NCI-H774 (cell line): ENCODE measurements around the gene LETM1.

Source experiments
- DNase-seq: peaks from one replicate; lab custom pipeline; 2025; lab: John Stamatoyannopoulos, UW

The LETM1 gene

GRCh38 chr4:1806596-1807331, 49.2 kb downstream of the LETM1 start:
- no peak for DNase-seq

- no peak for DNase-seq
Observed at GRCh38 chr4:1806223-1806564, 49.8 kb downstream of the LETM1 start.

DNA sequence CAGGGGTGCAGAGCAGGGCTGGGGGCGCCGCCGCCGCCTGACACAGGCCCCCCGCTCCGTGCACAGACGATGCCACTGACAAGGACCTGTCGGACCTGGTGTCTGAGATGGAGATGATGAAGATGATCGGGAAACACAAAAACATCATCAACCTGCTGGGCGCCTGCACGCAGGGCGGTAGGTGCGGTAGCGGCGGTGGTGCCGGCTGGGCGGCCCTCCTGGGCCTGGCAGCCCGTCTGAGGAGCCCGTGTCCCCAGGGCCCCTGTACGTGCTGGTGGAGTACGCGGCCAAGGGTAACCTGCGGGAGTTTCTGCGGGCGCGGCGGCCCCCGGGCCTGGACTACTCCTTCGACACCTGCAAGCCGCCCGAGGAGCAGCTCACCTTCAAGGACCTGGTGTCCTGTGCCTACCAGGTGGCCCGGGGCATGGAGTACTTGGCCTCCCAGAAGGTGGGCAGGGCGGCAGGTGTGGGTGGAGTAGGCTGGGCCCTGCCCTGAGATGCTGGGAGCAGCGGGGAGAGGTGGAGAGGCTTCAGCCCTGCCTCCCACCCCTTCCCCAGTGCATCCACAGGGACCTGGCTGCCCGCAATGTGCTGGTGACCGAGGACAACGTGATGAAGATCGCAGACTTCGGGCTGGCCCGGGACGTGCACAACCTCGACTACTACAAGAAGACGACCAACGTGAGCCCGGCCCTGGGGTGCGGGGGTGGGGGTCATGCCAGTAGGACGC, 50.3 kb downstream of the LETM1 start:
- no peak for DNase-seq

DNA sequence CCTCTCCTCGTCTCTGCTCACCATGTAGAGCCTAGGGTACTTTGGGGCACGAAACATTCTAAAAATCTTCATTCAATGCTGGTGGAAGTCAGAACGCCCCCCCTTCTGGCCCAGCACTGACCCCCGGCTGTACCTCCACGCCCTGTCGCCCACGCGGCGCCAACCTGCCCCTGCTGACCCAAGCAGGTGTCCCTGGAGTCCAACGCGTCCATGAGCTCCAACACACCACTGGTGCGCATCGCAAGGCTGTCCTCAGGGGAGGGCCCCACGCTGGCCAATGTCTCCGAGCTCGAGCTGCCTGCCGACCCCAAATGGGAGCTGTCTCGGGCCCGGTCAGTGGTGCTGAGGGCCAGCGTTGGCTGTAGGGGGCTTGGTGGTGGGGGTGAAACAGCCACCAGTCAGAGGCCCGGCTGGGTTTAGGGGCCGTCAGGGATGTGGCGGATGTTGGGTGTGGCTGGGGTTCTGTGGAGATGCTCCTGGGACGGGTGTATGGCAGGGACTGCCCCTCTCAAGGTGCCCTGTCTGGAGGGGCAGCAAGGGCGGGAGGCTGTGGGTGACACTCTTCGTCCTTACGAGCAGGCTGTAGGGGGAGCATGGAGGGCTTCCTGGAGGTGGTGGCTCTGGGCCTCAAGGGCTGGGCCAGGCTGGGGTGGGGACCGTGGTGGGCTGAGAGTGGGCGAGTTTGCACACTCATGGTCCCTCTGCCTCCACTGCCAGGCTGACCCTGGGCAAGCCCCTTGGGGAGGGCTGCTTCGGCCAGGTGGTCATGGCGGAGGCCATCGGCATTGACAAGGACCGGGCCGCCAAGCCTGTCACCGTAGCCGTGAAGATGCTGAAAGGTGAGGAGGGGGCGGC, 51.1 kb downstream of the LETM1 start:
- DNase-seq, result no peak

DNA sequence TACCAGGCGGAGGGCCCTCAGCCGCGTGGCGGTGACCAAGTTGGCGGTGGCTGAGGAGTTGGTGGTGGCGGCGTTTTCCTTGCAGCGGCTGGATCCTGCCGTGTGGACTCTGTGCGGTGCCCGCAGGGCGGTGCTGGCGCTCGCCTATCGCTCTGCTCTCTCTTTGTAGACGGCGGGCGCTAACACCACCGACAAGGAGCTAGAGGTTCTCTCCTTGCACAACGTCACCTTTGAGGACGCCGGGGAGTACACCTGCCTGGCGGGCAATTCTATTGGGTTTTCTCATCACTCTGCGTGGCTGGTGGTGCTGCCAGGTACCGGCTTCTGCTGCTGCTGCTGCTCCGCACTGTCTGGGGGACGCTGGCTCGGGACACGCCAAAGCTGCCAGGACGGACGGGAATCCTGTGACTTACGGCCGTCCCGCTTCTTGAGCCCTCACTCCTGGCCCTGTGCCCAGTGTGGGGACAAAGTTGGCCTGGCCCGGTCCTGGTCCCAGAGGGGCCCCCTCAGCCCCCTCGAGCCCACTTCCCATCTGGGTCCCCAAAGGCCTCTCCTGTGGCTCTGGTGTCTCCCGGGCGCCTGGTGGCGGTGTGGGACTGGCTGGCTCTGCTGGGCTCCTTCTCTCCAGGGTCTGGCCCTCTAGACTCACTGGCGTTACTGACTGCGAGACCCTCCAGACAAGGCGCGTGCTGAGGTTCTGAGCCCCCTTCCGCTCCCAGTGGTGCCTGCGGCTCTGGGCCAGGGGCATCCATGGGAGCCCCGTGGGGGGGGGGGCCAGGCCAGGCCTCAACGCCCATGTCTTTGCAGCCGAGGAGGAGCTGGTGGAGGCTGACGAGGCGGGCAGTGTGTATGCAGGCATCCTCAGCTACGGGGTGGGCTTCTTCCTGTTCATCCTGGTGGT, 52.2 kb downstream of the LETM1 start:
- no peak for DNase-seq

DNA sequence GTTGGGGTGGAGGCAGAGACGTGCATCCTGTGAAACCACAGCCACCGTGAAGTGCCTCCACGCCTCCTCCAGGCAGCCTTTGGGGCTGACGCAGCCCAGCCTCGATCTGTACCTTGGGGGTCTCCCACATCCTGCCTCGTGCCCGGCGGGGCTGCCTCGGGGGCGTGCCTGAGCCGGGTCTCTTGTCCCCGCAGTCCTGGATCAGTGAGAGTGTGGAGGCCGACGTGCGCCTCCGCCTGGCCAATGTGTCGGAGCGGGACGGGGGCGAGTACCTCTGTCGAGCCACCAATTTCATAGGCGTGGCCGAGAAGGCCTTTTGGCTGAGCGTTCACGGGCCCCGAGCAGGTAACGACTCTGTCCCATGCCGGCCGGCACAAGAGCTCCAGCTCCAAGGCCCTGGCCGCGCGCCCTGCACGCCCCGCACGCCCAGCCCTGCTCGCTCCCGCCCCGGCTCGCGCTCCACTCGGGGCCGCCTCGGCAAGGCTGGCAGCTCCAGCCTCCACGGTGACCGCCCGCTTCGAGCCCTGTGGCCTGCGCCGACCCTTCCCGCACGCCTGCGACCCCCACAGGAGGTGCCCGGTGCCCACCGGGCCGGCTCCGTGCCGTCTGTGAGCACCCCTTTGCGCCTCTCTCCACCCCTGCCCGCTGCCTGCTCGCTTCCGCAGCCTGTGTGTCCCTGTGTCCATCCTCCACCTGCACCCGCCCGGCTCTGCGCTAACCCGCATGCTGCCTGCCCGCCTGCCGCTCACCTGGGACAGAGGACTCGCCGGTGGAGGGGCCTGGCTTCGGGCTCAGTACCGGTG, 53.0 kb downstream of the LETM1 start:
- DNase-seq, result no peak

- DNase-seq, result no peak
Observed at GRCh38 chr4:1802151-1802715, 53.7 kb downstream of the LETM1 start.

DNA sequence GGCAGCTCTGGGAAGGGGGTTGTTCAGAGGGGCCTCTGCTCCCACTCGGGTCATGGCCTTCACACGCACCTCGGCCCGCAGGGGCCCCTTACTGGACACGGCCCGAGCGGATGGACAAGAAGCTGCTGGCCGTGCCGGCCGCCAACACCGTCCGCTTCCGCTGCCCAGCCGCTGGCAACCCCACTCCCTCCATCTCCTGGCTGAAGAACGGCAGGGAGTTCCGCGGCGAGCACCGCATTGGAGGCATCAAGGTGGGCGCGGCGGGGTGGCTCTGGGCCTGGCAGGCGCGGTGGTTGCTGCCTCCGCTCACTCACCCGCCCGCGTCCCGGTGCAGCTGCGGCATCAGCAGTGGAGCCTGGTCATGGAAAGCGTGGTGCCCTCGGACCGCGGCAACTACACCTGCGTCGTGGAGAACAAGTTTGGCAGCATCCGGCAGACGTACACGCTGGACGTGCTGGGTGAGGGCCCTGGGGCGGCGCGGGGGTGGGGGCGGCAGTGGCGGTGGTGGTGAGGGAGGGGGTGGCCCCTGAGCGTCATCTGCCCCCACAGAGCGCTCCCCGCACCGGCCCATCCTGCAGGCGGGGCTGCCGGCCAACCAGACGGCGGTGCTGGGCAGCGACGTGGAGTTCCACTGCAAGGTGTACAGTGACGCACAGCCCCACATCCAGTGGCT, 54.5 kb downstream of the LETM1 start:
- DNase-seq, result no peak

DNA sequence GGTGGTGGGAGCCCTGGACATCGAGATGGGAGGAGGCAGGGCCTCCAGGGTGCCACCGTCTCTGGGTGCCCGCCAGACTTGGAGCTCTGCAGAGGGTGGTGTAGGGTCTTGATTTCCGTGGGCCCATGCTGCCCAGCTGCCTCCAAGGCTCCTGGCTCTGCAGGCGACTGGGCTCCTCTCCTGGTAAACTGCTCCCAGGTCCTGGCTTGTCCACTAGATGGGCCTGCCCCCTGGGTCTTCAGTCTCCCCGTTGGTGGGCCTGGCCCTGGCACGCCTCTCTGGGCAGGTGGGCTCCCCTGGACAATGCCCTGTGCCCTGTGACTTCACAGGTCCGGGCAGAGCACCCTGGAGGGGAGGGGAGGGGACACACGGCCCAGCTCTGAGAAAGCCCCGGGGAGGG, 55.2 kb downstream of the LETM1 start:
- no peak for DNase-seq

GRCh38 chr4:1799387-1800375, 56.3 kb downstream of the LETM1 start:
- no peak for DNase-seq

DNA sequence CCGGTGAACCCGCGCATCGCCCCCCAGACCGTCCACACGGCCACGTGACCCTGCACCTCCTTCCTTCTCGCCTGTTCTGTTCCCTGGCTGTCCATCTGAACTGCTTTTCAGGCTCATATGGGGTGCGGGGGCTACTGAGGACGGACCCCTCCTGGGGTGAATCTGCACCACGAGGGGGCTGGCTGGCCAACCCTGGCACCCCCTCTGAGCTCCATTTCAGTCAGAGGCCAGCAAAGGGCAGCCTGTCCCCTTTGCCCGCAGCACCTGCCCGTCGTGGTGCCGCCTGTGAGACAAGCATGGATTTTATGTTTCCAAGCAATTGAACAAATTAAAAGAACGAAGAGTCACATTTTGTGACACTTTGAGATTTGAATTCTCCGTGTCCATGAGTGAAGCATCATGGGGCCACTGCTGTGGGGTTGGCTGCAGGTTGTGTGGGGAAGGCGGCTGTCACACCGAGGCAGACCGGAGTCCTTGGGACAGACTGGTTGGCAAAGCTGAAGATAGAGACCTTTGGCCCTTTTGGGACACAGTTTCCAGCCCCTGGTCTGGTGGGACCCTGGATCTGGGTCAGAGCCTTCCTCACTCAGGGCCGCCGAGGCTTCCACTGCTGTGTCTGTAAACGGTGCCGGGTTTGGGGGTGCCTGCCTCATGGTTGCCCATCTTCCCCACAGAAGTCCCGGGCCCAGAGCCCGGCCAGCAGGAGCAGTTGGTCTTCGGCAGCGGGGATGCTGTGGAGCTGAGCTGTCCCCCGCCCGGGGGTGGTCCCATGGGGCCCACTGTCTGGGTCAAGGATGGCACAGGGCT, 57.2 kb downstream of the LETM1 start:
- no peak for DNase-seq

GRCh38 chr4:1797861-1798579, 57.9 kb downstream of the LETM1 start:
- DNase-seq, result no peak

DNA sequence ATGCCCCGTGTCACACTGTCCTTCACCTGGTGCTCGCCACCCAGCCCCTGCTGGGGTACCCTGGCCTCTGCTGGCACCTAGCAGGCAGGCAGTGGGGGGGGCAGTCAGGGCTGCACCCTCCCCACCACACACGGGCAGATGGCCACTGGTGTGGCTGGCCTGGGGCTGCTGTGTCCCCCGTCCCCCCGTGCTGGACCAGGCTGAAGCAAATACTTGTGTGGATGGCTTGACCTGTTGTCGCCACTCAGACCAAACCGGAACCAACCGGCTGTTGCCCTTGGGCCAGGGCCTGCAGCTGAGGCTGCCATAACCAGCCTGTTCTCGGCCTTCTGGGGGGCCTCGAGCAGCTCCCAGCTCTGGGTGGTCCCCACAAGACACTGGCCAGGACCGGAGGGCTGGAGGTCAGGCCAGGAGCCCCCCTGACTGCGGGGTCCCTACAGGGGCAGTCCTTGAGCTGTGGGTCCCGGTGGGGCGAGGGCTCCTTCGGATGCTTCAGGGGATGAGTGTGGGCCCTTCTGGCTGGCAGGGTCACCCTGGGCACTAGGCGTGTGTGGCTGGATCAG, 58.6 kb downstream of the LETM1 start:
- DNase-seq, result no peak

- no peak for DNase-seq
Observed at GRCh38 chr4:1796486-1797204, 59.3 kb downstream of the LETM1 start.

GRCh38 chr4:1795299-1796195, 60.4 kb downstream of the LETM1 start:
- no peak for DNase-seq
